WERI-Rb-1 (cell line): ENCODE data around the gene LNPK.

Experiments used
- DNase-seq: peaks from one replicate; pipeline ENCODE4 v3.0.0-alpha.2; 2020
- H3K27ac ChIP-seq: fragments of 250-450 bp; sonication (Bioruptor Pico); 2 replicates; pipeline ENCODE4 v1.5.1; 2020; ENCODE audit warnings: mild to moderate bottlenecking, moderate library complexity
- H3K27me3 ChIP-seq: fragments of 250-450 bp; sonication (Bioruptor Pico); 2 replicates; pipeline ENCODE4 v1.5.1; 2021; ENCODE audit warnings: mild to moderate bottlenecking, low read depth, moderate library complexity; ENCODE audit not compliant: insufficient read depth, severe bottlenecking
- H3K36me3 ChIP-seq: fragments of 250-450 bp; sonication (Bioruptor Pico); 2 replicates; pipeline ENCODE4 v1.5.1; 2020; ENCODE audit warnings: mild to moderate bottlenecking, moderate library complexity
- H3K4me3 ChIP-seq: 2 replicates; pipeline ENCODE4 v1.5.1; 2011; ENCODE audit warnings: low read depth, mild to moderate bottlenecking, control low read depth, low read length
- H3K9me3 ChIP-seq: fragments of 250-450 bp; sonication (Bioruptor Pico); 2 replicates; pipeline ENCODE4 v1.5.1; 2021; ENCODE audit warnings: mild to moderate bottlenecking, moderate library complexity; ENCODE audit not compliant: severe bottlenecking
- CTCF ChIP-seq: IDR thresholded peaks from 2 replicates; pipeline ENCODE4 v1.5.1; 2011; ENCODE audit warnings: low read depth, mild to moderate bottlenecking, control low read depth, inconsistent platforms, low read length

The LNPK gene

GRCh38 chr2:175932675-175933074 is 69.4 kb downstream of the LNPK start:
- Histone ChIP-seq H3K4me3 (no peak overlapping the region), H3K27me3 (no peaks in the 10 kb centered on the region), H3K9me3 (no peaks in the 10 kb centered on the region), H3K36me3 (peaks cover 4% of the 10 kb centered on the region; the same call in 1 of the 2 replicates), H3K27ac (no peak overlapping the region)
- no peak for DNase-seq
- no peak for TF ChIP-seq CTCF

GRCh38 chr2:175931805-175932204 is 70.3 kb downstream of the LNPK start:
- Histone ChIP-seq H3K27me3 (no peaks in the 10 kb centered on the region), H3K4me3 (no peak overlapping the region), H3K27ac (no peak overlapping the region), H3K9me3 (no peaks in the 10 kb centered on the region), H3K36me3 (peaks cover 4% of the 10 kb centered on the region; the same call in 1 of the 2 replicates)
- no peak for TF ChIP-seq CTCF
- DNase-seq: no peak

DNA sequence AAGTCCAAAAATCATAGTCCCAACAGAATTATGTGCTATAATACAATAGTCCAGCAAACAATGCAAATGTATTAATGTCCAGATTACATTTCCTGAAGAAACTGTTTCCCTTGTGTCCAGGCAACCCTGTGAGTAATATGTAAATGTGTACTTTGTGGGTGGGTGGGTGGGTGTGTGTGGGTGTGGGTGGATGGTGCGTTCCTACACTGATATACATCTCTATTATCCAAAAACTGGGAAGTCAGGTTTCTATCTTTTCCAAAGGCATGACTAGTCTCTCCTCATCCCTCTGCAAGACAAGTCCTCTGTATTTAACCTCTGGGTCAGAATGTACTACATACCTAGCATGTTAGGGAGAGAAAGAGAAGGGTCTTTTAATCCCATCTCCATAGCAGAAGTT is 71.6 kb downstream of the LNPK start:
- H3K4me3 ChIP-seq: no peak overlapping the region
- no peak for DNase-seq
- no peaks in the 10 kb centered on the region for H3K27me3 ChIP-seq
- no peak overlapping the region for H3K27ac ChIP-seq
- TF ChIP-seq CTCF: no peak
- peaks cover 3% of the 10 kb centered on the region; the same call in 1 of the 2 replicates for H3K36me3 ChIP-seq
- no peaks in the 10 kb centered on the region for H3K9me3 ChIP-seq

DNA sequence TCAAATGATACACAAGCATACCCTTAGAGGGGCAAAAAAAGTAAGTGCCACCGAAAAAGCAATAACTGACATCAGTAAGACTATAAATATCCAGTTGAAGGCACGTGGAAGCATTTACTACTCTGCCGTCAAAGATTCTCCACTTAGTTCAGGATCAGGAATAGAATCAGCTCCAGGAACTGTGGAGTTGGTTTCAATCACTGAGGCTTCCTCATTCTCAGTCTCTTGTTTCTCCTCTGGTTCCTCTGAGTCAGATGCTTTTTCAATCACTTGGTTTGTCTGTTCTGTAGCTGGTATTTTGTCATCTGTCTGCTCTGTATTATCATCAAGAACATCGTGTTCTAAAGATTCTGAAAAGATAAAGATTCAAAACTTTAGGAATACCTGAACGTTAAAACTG is 72.2 kb downstream of the LNPK start:
- Histone ChIP-seq H3K4me3 (no peak overlapping the region), H3K36me3 (no peaks in the 10 kb centered on the region), H3K9me3 (no peaks in the 10 kb centered on the region), H3K27ac (no peak overlapping the region), H3K27me3 (no peaks in the 10 kb centered on the region)
- TF ChIP-seq CTCF: no peak
- no peak for DNase-seq

DNA sequence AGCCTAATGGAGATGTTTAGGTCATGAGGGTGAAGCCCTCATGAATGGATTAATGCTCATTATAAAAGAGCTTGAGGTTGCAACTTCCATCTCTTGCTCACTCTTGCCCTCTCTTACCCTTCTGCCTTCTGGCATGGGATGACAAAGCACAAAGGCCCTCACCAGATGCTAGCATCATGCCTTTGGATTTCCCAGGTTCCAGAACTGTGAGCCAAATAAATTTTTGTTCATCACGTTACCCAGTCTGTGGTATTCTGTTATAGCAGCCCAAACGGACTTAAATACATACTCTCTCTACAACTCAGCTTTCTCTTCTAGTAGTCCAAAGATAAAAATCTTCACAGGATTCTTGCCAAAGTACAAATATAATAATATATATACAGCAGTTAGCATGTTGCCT is 75.8 kb downstream of the LNPK start:
- no peak for DNase-seq
- no peaks in the 10 kb centered on the region for H3K27me3 ChIP-seq
- no peaks in the 10 kb centered on the region for H3K36me3 ChIP-seq
- H3K27ac ChIP-seq: no peak overlapping the region
- no peaks in the 10 kb centered on the region for H3K9me3 ChIP-seq
- H3K4me3 ChIP-seq: no peak overlapping the region
- no peak for TF ChIP-seq CTCF

GRCh38 chr2:175922160-175922559 is 79.9 kb downstream of the LNPK start:
- H3K4me3 ChIP-seq: no peak overlapping the region
- no peak overlapping the region for H3K27ac ChIP-seq
- H3K9me3 ChIP-seq: no peaks in the 10 kb centered on the region
- no peaks in the 10 kb centered on the region for H3K27me3 ChIP-seq
- DNase-seq: no peak
- H3K36me3 ChIP-seq: no peaks in the 10 kb centered on the region
- no peak for TF ChIP-seq CTCF
